ENCODE data around the gene ZNF787. TPM values are rescaled to one million over a fixed set of nuclear protein-coding genes. Genes with fewer than 3 reads are reported as not detected.

The ZNF787 gene
- polyA plus RNA-seq, 2 of the 4 experiments (the other 2 are of a cell fraction) = 12.5 to 35.1 TPM

- Histone ChIP-seq H3K27ac (no peak overlapping the region), H3K9me3 (no peaks in the 10 kb centered on the region; the same call in 2 of the 3 replicates), H3K4me1 (no peaks in the 10 kb centered on the region), H3K4me2 (no peak overlapping the region), H3K4me3 (no peak overlapping the region)
- FAIRE-seq (no peak), ATAC-seq (peak in 1 of 2 experiments; percentile 18; a peak in 1 of 6 replicates), DNase-seq (ENCODE audit: low read depth in 1 of 2, low spot score in 1 of 2) (no peak)
- CTCF ChIA-PET = interaction anchor here (0.9 to 1.1 kb wide), 2 partner anchors 9 to 12 kb away, joined by 3 read pairs; no protein-coding TSS in a partner anchor
- WGBS (ENCODE audit: missing lambda C conversion rate) = 96% methylated on average over 11 of the region's 11 CpGs
- POLR2A ChIA-PET = no interaction called here
- no peak for TF ChIP-seq HOXB5 (CRISPR knock-in tag; IDR thresholded peaks at IDR 0.05)
- TF ChIP-seq REST (IDR thresholded peaks at IDR 0.05) = no peak
- TF ChIP-seq RAD21 (conservative IDR thresholded peaks at IDR 0.05 in 1 of 2, IDR thresholded peaks at IDR 0.05 in 1 of 2) = no peak
- TF ChIP-seq HOXB13 (CRISPR knock-in tag; IDR thresholded peaks at IDR 0.05; ENCODE audit: low read depth) = no peak
- TF ChIP-seq TFCP2L1 (CRISPR knock-in tag; IDR thresholded peaks at IDR 0.05) = no peak
- no peak for TF ChIP-seq USF2 (IDR thresholded peaks at IDR 0.05)
Measured at GRCh38 chr19:56161534-56161933, 40.4 kb upstream of the ZNF787 start.

GRCh38 chr19:56159622-56160271, 38.7 kb upstream of the ZNF787 start:
- ChIA-PET POLR2A (no interaction called here), CTCF (no interaction called here)
- no peak overlapping the region for H3K4me2 ChIP-seq
- H3K4me3 ChIP-seq = no peak overlapping the region
- TF ChIP-seq NFE2L2 (conservative IDR thresholded peaks at IDR 0.05; ENCODE audit: low read length) (no peak), BHLHE40 (IDR thresholded peaks at IDR 0.05; ENCODE audit: low read depth, low read length) (no peak), EP300 (IDR thresholded peaks at IDR 0.05) (no peak), RAD21 (conservative IDR thresholded peaks at IDR 0.05 in 1 of 2, IDR thresholded peaks at IDR 0.05 in 1 of 2) (no peak)
- H3K9me3 ChIP-seq = no peaks in the 10 kb centered on the region
- DNase-seq (ENCODE audit: low read depth in 1 of 2, low spot score in 1 of 2) (no peak), FAIRE-seq (no peak), ATAC-seq (no peak)
- H3K27ac ChIP-seq = no peak overlapping the region
- no peaks in the 10 kb centered on the region for H3K4me1 ChIP-seq
- WGBS (ENCODE audit: missing lambda C conversion rate) = 98% methylated on average over 48 of the region's 69 CpGs

GRCh38 chr19:56159009-56159559, 38.0 kb upstream of the ZNF787 start:
- no peak for TF ChIP-seq CBX8 (IDR thresholded peaks at IDR 0.05)

GRCh38 chr19:56158170-56158757, 37.2 kb upstream of the ZNF787 start:
- H3K4me2 ChIP-seq = no peak overlapping the region
- POLR2A ChIA-PET = interaction anchor here (0.6 kb wide), 1 partner anchor 626 kb away, joined by 6 read pairs; no protein-coding TSS in a partner anchor
- TF ChIP-seq RCOR1 (IDR thresholded peaks at IDR 0.05; ENCODE audit: low read depth, low read length) (no peak), HOXB5 (CRISPR knock-in tag; IDR thresholded peaks at IDR 0.05) (no peak), NFE2L2 (conservative IDR thresholded peaks at IDR 0.05; ENCODE audit: low read length) (no peak), CHD4 (IDR thresholded peaks at IDR 0.05; ENCODE audit: borderline replicate concordance) (no peak), TP53 (CRISPR knock-in tag; IDR thresholded peaks at IDR 0.05) (no peak), JUNB (IDR thresholded peaks at IDR 0.05) (no peak), HOXA7 (CRISPR knock-in tag; IDR thresholded peaks at IDR 0.05) (no peak), GATA3 (IDR thresholded peaks at IDR 0.05; ENCODE audit: borderline replicate concordance) (no peak), CEBPB (IDR thresholded peaks at IDR 0.05) (no peak), NPAS2 (CRISPR knock-in tag; IDR thresholded peaks at IDR 0.05; ENCODE audit: borderline replicate concordance) (no peak)
- FAIRE-seq (no peak), ATAC-seq (no peak), DNase-seq (ENCODE audit: low read depth in 1 of 2, low spot score in 1 of 2) (no peak)
- no peak overlapping the region for H3K4me3 ChIP-seq
- CTCF ChIA-PET = interaction anchor here (0.8 to 1.4 kb wide), 3 partner anchors 16 to 92 kb away, joined by 3 to 5 read pairs (median 3); no protein-coding TSS in a partner anchor
- no peaks in the 10 kb centered on the region for H3K9me3 ChIP-seq
- 93% methylated on average over 15 of the region's 16 CpGs for WGBS (ENCODE audit: missing lambda C conversion rate)
- H3K27ac ChIP-seq = no peak overlapping the region
- no peaks in the 10 kb centered on the region for H3K4me1 ChIP-seq

More at GRCh38 chr19:56159009-56159559, 38.0 kb upstream of the ZNF787 start:
- Histone ChIP-seq H3K4me2 (no peak overlapping the region), H3K27ac (no peak overlapping the region), H3K4me3 (no peak overlapping the region), H3K4me1 (no peaks in the 10 kb centered on the region), H3K9me3 (no peaks in the 10 kb centered on the region)
- ATAC-seq (no peak), FAIRE-seq (no peak), DNase-seq (ENCODE audit: low read depth in 1 of 2, low spot score in 1 of 2) (no peak)
- WGBS (ENCODE audit: missing lambda C conversion rate) = 84% methylated on average over 9 of the region's 9 CpGs
- ChIA-PET POLR2A (no interaction called here), CTCF (no interaction called here)

Measured in A549 (cell line).